Lower leg skin (tissue), 3 donors: ENCODE measurements around the gene NTRK3.

ENCODE experiments used
- CTCF ChIP-seq, 3 donors: fragments of 450-650 bp; IDR thresholded peaks; one replicate each; pipeline ENCODE4 v1.5.1; 2016; ENCODE audit warnings: antibody characterized with exemption in 3 of 3, mild to moderate bottlenecking in 3 of 3, moderate library complexity in 2 of 3
- POLR2A ChIP-seq, 2 donors: fragments of 450-650 bp; IDR thresholded peaks; one replicate each; pipeline ENCODE4 v1.6.1; 2016 to 2017; ENCODE audit warnings: antibody characterized with exemption in 2 of 2, mild to moderate bottlenecking in 1 of 2, moderate library complexity in 1 of 2

DNA sequence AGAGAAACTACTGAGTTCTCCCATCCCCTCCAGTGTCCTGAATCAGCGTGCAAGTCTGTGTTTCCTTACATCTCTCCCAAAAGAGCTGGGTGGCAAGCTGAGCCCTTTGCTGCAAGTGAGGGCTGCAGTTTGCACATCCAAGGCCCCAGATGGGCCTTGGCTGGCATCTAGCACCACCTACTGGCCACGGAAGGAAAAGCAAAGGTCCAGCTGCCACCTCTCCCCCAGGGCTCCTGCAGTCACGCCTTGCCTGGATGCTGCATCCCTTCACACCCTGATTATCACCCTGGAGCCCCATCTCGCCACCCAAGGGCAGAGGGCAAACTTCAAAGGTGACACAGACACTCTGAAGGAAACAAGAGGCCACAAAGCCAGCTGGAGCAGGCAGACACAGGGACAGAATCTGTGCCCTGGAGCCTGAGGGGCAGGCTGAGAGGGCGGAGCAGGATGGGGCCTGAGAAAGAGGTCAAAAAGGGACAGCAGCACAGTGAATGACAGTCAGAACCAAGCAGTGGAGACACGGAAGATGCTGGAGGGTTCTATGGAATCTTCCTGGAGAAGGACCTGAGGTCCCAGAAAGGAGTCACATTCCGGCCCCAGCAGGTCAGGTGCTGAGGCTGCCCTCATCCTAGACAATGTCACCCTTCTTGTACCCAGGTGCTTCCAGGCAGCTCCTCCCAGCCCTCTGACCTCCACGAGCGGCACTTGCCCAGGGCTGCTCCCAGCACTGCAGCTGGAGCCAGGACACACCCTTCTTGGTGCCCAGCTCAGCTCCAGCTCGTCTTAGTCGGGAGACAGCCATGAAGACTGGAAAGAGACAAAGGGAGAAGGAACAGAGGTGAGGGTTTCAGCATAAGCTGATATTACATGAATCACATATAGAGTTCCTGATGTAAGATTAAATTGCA lies 18.3 kb upstream of the NTRK3 start:
- peak in 1 of 3 donors; percentile 54 for TF ChIP-seq CTCF (IDR thresholded peaks at IDR 0.05)
- TF ChIP-seq POLR2A (IDR thresholded peaks at IDR 0.05) = no peak
